GM12878 (cell line): Measurements from ENCODE around the gene RBM6. TPM values are rescaled to one million over a fixed set of nuclear protein-coding genes. Genes with fewer than 3 reads are reported as not detected.
A peak's percentile ranks its signal among the peaks of the same experiment; 100 is the strongest.

Experiments
- ATAC-seq: fragments of 200-7000 bp; cut with Tn5 transposase; 3 replicates; pipeline ENCODE4 v1.9.1; 2020; ENCODE audit warnings: mild to moderate bottlenecking, moderate library complexity
- Bru-seq: library from RNA; stranded (reverse); fragments of 400-500 nt; gene quantifications from one replicate; lab custom pipeline; 2021; lab: Mats Ljungman, UMichigan
- BruChase-seq, 2 experiments: library from RNA; stranded (reverse); fragments of 400-500 nt; gene quantifications; one replicate each; lab custom pipeline; 2021; lab: Mats Ljungman, UMichigan
- BruUV-seq: library from RNA; stranded (reverse); fragments of 400-500 nt; replicated peaks from 2 replicates; lab custom pipeline; 2021; lab: Mats Ljungman, UMichigan
- CTCF ChIA-PET: fragments of 300-600 bp; sonication (Branson Sonifier 250); formaldehyde crosslinking; extraction: SDS; loops from one replicate; lab custom pipeline; 2021; ENCODE audit warnings: inconsistent platforms; lab: Yijun Ruan, JAX
- POLR2A ChIA-PET: fragments of 350-600 bp; formaldehyde crosslinking; extraction: SDS; loops from one replicate; lab custom pipeline; 2021; ENCODE audit warnings: inconsistent platforms; lab: Charles Lee
- RAD21 ChIA-PET: fragments of 300-600 bp; sonication (Branson Sonifier 250); formaldehyde crosslinking; loops from one replicate; lab custom pipeline; 2023; ENCODE audit warnings: antibody characterized with exemption; ENCODE audit not compliant: unreplicated experiment; lab: Charles Lee
- SMC1A ChIA-PET: fragments of 300-600 bp; sonication (Branson Sonifier 250); formaldehyde crosslinking; loops from one replicate; lab custom pipeline; 2023; ENCODE audit not compliant: unreplicated experiment, uncharacterized antibody; lab: Charles Lee
- DNase-seq: peaks from one replicate; pipeline ENCODE4 v3.0.0-alpha.2; 2011; ENCODE audit warnings: low read depth, low spot score
- FAIRE-seq: peaks from 3 replicates; lab custom pipeline; 2011; peaks lifted over from hg19 to GRCh38; lab: Jason Lieb, UNC
- H2AFZ ChIP-seq: 2 replicates; pipeline ENCODE4 v1.6.0; 2011; ENCODE audit warnings: low read depth, low read length, control low read depth; ENCODE audit not compliant: control insufficient read depth
- H3K27ac ChIP-seq: 2 replicates; pipeline ENCODE4 v1.5.1; 2011; ENCODE audit warnings: control low read depth; ENCODE audit not compliant: control insufficient read depth, insufficient read depth
- H3K27me3 ChIP-seq, 2 experiments: replicated peaks in 1 of 2; 2 replicates each; pipeline versions ENCODE4 v1.6.0 to v1.6.1; 2011; ENCODE audit warnings: low read length in 1 of 2; ENCODE audit not compliant: control insufficient read depth in 2 of 2, insufficient read depth in 2 of 2
- H3K36me3 ChIP-seq, 2 experiments: 2 replicates each; pipeline ENCODE4 v1.5.1; 2011; ENCODE audit warnings: low read length in 1 of 2; ENCODE audit not compliant: control insufficient read depth in 2 of 2, insufficient read depth in 2 of 2
- H3K4me1 ChIP-seq: 2 replicates; pipeline ENCODE4 v1.6.1; 2011; ENCODE audit warnings: mild to moderate bottlenecking, low read length, moderate library complexity, mixed read lengths; ENCODE audit not compliant: control insufficient read depth, insufficient read depth
- H3K4me2 ChIP-seq: 2 replicates; pipeline ENCODE4 v1.6.0; 2011; ENCODE audit warnings: control low read depth; ENCODE audit not compliant: control insufficient read depth, insufficient read depth
- H3K4me3 ChIP-seq: fragments of 200-600 bp; sonication (generic); 2 replicates; pipeline ENCODE4 v1.5.1; 2016
- H3K79me2 ChIP-seq: 2 replicates; pipeline ENCODE4 v1.6.0; 2011; ENCODE audit warnings: low read length; ENCODE audit not compliant: control insufficient read depth, insufficient read depth
- H3K9ac ChIP-seq: 2 replicates; pipeline ENCODE4 v1.8.0; 2011; ENCODE audit warnings: low read length, control low read depth, mixed read lengths; ENCODE audit not compliant: control insufficient read depth, insufficient read depth
- H3K9me3 ChIP-seq: replicated peaks from 3 replicates; pipeline ENCODE4 v1.5.1; 2011; ENCODE audit warnings: mild to moderate bottlenecking, low read length; ENCODE audit not compliant: control insufficient read depth, insufficient read depth
- H4K20me1 ChIP-seq: 2 replicates; pipeline ENCODE4 v1.6.0; 2011; ENCODE audit not compliant: control insufficient read depth, insufficient read depth
- BCLAF1 ChIP-seq: fragments of 450-650 bp; IDR thresholded peaks from 2 replicates; pipeline ENCODE4 v1.6.1; 2017; ENCODE audit warnings: antibody characterized with exemption, mild to moderate bottlenecking, moderate library complexity
- CHD2 ChIP-seq: IDR thresholded peaks from 2 replicates; pipeline ENCODE4 v1.6.1; 2011; ENCODE audit warnings: low read depth, low read length, improper control_type of control experiment, borderline replicate concordance
- EED ChIP-seq: sonication (generic); IDR thresholded peaks from 2 replicates; pipeline ENCODE4 v1.6.1; 2016; ENCODE audit warnings: antibody characterized with exemption, low read depth
- MXI1 ChIP-seq: fragments of 150-350 bp; IDR thresholded peaks from 2 replicates; pipeline ENCODE4 v1.6.1; 2011; ENCODE audit warnings: low read depth, mild to moderate bottlenecking, inconsistent platforms, low read length, improper control_type of control experiment
- ZSCAN29 ChIP-seq: fragments of 450-650 bp; IDR thresholded peaks from 2 replicates; pipeline ENCODE4 v1.6.1; 2017; ENCODE audit warnings: mild to moderate bottlenecking, moderate library complexity
- WGBS: methylation state at CpG from one replicate; pipeline ENCODE4 v1.1.6; 2016; ENCODE audit warnings: low lambda C conversion rate; ENCODE audit not compliant: insufficient replicate concordance, insufficient coverage; ENCODE audit errors: missing lambda C conversion rate; 5-methylcytosine and 5-hydroxymethylcytosine counted together
- in situ Hi-C: fragments of 300-500 bp; cut with MboI; formaldehyde crosslinking; loops from 9 replicates; pipeline ENCODE4 v1.14.3; 2018; ENCODE audit warnings: mixed read lengths
- intact Hi-C: fragments of 100-400 bp; cut with micrococcal nuclease; formaldehyde crosslinking; loops from one replicate; pipeline ENCODE4 v1.14.2; 2022; ENCODE audit not compliant: unreplicated experiment
- long read RNA-seq, 2 experiments: library from polyadenylated mRNA; unstranded; transcript quantifications; one replicate each; pipeline ENCODE4 v2.0.0, GENCODE V29; 2019 to 2020
- polyA minus RNA-seq, 3 experiments: library from RNA; depleted of rRNA, polyadenylated mRNA; stranded (reverse); fragments of >200 nt; gene quantifications; 2 replicates each; pipeline ENCODE4 v1.2.3, GENCODE V29; 2011
- polyA plus RNA-seq, 11 experiments: library from polyadenylated mRNA; depleted of rRNA in 4 of 11; unstranded in 6 of 11; stranded (reverse) in 5 of 11; fragments of >200 nt; fragmentation: Nextera tagmentation in 4 of 11; fragmentation: Illumina TruSeq in 1 of 11; extraction: Ambion mirVana in 4 of 11; extraction: Trizol in 1 of 11; gene quantifications; 1 replicate in 1 of 11; 2 replicates in 10 of 11; pipeline versions ENCODE4 v1.2.1 to v1.2.3, GENCODE V29; 2011 to 2016; ENCODE audit warnings: inconsistent platforms in 2 of 11, missing spikeins in 2 of 11, low read depth in 1 of 11
- total RNA-seq, 4 experiments: library from RNA; depleted of rRNA in 3 of 4; stranded (reverse); fragments of >200 nt in 3 of 4; fragmentation: Illumina TruSeq in 1 of 4; extraction: Trizol in 1 of 4; gene quantifications; 2 replicates each; pipeline versions ENCODE4 v1.2.1 to v1.2.3, GENCODE V29; 2013 to 2021
- TF ChIP-seq, protein P1 (sequence below), 3 experiments: IDR thresholded peaks in 2 of 3; conservative IDR thresholded peaks in 1 of 3; 2 replicates each; pipeline ENCODE4 v1.5.1; 2011; ENCODE audit warnings: low read depth in 3 of 3, low read length in 3 of 3, mild to moderate bottlenecking in 3 of 3, control low read depth in 2 of 3, moderate library complexity in 2 of 3, inconsistent platforms in 1 of 3, mixed read lengths in 1 of 3; ENCODE audit not compliant: control insufficient read depth in 2 of 3, insufficient read depth in 1 of 3; ENCODE audit errors: extremely low read depth in 1 of 3

The RBM6 gene, protein sequence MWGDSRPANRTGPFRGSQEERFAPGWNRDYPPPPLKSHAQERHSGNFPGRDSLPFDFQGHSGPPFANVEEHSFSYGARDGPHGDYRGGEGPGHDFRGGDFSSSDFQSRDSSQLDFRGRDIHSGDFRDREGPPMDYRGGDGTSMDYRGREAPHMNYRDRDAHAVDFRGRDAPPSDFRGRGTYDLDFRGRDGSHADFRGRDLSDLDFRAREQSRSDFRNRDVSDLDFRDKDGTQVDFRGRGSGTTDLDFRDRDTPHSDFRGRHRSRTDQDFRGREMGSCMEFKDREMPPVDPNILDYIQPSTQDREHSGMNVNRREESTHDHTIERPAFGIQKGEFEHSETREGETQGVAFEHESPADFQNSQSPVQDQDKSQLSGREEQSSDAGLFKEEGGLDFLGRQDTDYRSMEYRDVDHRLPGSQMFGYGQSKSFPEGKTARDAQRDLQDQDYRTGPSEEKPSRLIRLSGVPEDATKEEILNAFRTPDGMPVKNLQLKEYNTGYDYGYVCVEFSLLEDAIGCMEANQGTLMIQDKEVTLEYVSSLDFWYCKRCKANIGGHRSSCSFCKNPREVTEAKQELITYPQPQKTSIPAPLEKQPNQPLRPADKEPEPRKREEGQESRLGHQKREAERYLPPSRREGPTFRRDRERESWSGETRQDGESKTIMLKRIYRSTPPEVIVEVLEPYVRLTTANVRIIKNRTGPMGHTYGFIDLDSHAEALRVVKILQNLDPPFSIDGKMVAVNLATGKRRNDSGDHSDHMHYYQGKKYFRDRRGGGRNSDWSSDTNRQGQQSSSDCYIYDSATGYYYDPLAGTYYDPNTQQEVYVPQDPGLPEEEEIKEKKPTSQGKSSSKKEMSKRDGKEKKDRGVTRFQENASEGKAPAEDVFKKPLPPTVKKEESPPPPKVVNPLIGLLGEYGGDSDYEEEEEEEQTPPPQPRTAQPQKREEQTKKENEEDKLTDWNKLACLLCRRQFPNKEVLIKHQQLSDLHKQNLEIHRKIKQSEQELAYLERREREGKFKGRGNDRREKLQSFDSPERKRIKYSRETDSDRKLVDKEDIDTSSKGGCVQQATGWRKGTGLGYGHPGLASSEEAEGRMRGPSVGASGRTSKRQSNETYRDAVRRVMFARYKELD
- total RNA-seq (2013; cell fraction: nucleolus; rRNA removed) = 400 and 435 TPM in 2 replicates
- 56.4 and 62.5 TPM in 2 replicates for total RNA-seq (2014; rRNA removed)
- total RNA-seq (2014; rRNA removed; fragmentation: Illumina TruSeq; extraction: Trizol) = 94.1 and 94.6 TPM in 2 replicates
- total RNA-seq (2021) = 66.5 and 72.7 TPM in 2 replicates
- 45.2 TPM for polyA plus RNA-seq (2011; ENCODE audit: low read depth)
- 103 and 128 TPM in 2 replicates for polyA plus RNA-seq (2011; rRNA removed)
- polyA plus RNA-seq (2011; cell fraction: cytosol; rRNA removed) = 50.3 and 56.4 TPM in 2 replicates
- 317 and 335 TPM in 2 replicates for polyA plus RNA-seq (2011; cell fraction: nucleus; rRNA removed)
- polyA plus RNA-seq (2012) = 67.7 and 87.7 TPM in 2 replicates
- 102 and 136 TPM in 2 replicates for polyA plus RNA-seq (2014; fragmentation: Illumina TruSeq; extraction: Trizol)
- polyA plus RNA-seq (2014; fragmentation: Nextera tagmentation; extraction: Ambion mirVana) = 10 to 100 TPM; 45.3 to 84.4 TPM
- 73.6 and 89.8 TPM in 2 replicates for polyA plus RNA-seq (2014; rRNA removed)
- polyA plus RNA-seq (2016; fragmentation: Nextera tagmentation; extraction: Ambion mirVana) = 10 to 100 TPM; 70.6 to 78.2 TPM
- polyA minus RNA-seq (2011; rRNA and poly(A)+ RNA removed) = 30.0 and 44.6 TPM in 2 replicates
- polyA minus RNA-seq (2011; cell fraction: cytosol; rRNA and poly(A)+ RNA removed) = 12.5 and 15.6 TPM in 2 replicates
- 42.7 and 57.8 TPM in 2 replicates for polyA minus RNA-seq (2011; cell fraction: nucleus; rRNA and poly(A)+ RNA removed)
- Bru-seq, nascent RNA = percentile 84 among the genes with signal in this experiment
- percentile 97 among the genes with signal in this experiment for BruChase-seq, experiment 1, labeled RNA remaining after a 6-hour chase
- BruChase-seq, experiment 2, labeled RNA remaining after a 2-hour chase = percentile 94 among the genes with signal in this experiment
- long read RNA-seq, experiment 1, partial matches to known transcripts = 24 of 38 reads
- long read RNA-seq, experiment 1, other reads (novel, unspliced or antisense) = 8 of 38 reads
- long read RNA-seq, experiment 2, partial matches to known transcripts = 47 of 79 reads
- long read RNA-seq, experiment 2, other reads (novel, unspliced or antisense) = 27 of 79 reads

GRCh38 chr3:49939858-49940666 is at the start of gene RBM6:
Gene RBM6, plus strand, starts transcription at chr3:49940150. Its CDS starts 22,492 bp downstream, at chr3:49962642.
- under 1% methylated on average over 73 of the region's 74 CpGs for WGBS
- SMC1A ChIA-PET = interaction anchor here (1.2 to 2.0 kb wide), 5 partner anchors 9 to 126 kb away, joined by 3 to 7 read pairs (median 5); partner anchors contain the start of genes MON1A and UBA7
- H3K4me1 ChIP-seq = no peaks in the 10 kb centered on the region
- POLR2A ChIA-PET = interaction anchor here (0.5 to 4.5 kb wide), 7 partner anchors 10 to 287 kb away, joined by 3 to 38 read pairs (median 6); partner anchors contain the start of gene MON1A
- peak within 1 kb of the TSS; percentile 93 for H3K27ac ChIP-seq
- H3K4me2 ChIP-seq = peak within 1 kb of the TSS; percentile 68
- H3K79me2 ChIP-seq = peaks cover 46% of the 10 kb centered on the region
- peak within 1 kb of the TSS; percentile 97 for H3K4me3 ChIP-seq
- ATAC-seq (peak; percentile 98), FAIRE-seq (peak; percentile 96), DNase-seq (peak; percentile 95)
- H3K9ac ChIP-seq = peak within 1 kb of the TSS; percentile 94
- H3K36me3 ChIP-seq = no peaks in the 10 kb centered on the region
- no TSS peak for BruUV-seq
- in situ Hi-C loops = no loop called here
- CTCF ChIA-PET = interaction anchor here (0.7 to 1.6 kb wide), 6 partner anchors 8 to 101 kb away, joined by 3 to 5 read pairs (median 4); partner anchors contain the start of gene MON1A
- peak within 1 kb of the TSS; percentile 70 for H2AFZ ChIP-seq
- RAD21 ChIA-PET = interaction anchor here (0.8 to 2.5 kb wide), 6 partner anchors 9 to 137 kb away, joined by 3 to 8 read pairs (median 4); partner anchors contain the start of genes INKA1 and MON1A
- H3K9me3 ChIP-seq = no peaks in the 10 kb centered on the region; the same call in 2 of the 3 replicates
- no peaks in the 10 kb centered on the region for H3K27me3 ChIP-seq
- intact Hi-C loops = no loop called here
- no peaks in the 10 kb centered on the region for H4K20me1 ChIP-seq
- no peak for TF ChIP-seq EED
- no peak for TF ChIP-seq ZSCAN29
- TF ChIP-seq CHD2 = peak; percentile 82; the same call in 1 of the 2 replicates
- TF ChIP-seq MXI1 = peak; percentile 92
- TF ChIP-seq BCLAF1 = no peak
- TF ChIP-seq, protein P1, sequence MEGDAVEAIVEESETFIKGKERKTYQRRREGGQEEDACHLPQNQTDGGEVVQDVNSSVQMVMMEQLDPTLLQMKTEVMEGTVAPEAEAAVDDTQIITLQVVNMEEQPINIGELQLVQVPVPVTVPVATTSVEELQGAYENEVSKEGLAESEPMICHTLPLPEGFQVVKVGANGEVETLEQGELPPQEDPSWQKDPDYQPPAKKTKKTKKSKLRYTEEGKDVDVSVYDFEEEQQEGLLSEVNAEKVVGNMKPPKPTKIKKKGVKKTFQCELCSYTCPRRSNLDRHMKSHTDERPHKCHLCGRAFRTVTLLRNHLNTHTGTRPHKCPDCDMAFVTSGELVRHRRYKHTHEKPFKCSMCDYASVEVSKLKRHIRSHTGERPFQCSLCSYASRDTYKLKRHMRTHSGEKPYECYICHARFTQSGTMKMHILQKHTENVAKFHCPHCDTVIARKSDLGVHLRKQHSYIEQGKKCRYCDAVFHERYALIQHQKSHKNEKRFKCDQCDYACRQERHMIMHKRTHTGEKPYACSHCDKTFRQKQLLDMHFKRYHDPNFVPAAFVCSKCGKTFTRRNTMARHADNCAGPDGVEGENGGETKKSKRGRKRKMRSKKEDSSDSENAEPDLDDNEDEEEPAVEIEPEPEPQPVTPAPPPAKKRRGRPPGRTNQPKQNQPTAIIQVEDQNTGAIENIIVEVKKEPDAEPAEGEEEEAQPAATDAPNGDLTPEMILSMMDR (IDR thresholded peaks at IDR 0.05 in 2 of 3, conservative IDR thresholded peaks at IDR 0.05 in 1 of 3; ENCODE audit: control insufficient read depth in 2 of 3, extremely low read depth in 1 of 3, insufficient read depth in 1 of 3, low read depth in 3 of 3, low read length in 3 of 3) = no peak
